WTC11 (cell line): ENCODE measurements around the gene GPR148. TPM values are rescaled to one million over a fixed set of nuclear protein-coding genes. Genes with fewer than 3 reads are reported as not detected.

Source experiments
- ATAC-seq: fragments of 200-7000 bp; cut with Tn5 transposase; 2 replicates; pipeline ENCODE4 v1.10.0; 2021; ENCODE audit warnings: mild to moderate bottlenecking, moderate library complexity
- CTCF ChIA-PET: fragments of 300-600 bp; sonication (Branson Sonifier 250); formaldehyde crosslinking; loops from one replicate; lab custom pipeline; 2021; ENCODE audit warnings: antibody characterized with exemption; lab: Charles Lee
- POLR2A ChIA-PET: fragments of 350-600 bp; sonication (Branson Sonifier 250); formaldehyde crosslinking; loops from one replicate; lab custom pipeline; 2021; ENCODE audit warnings: antibody characterized with exemption; lab: Charles Lee
- DNase-seq: peaks from one replicate; pipeline ENCODE4 v3.0.0; 2021; ENCODE audit warnings: low spot score
- H3K27ac Mint-ChIP-seq: 2 replicates; pipeline ENCODE4 v1.8.0; 2021; ENCODE audit warnings: mixed read lengths
- H3K27me3 Mint-ChIP-seq: 2 replicates; pipeline ENCODE4 v1.8.0; 2021; ENCODE audit warnings: low read depth, mild to moderate bottlenecking, moderate library complexity, mixed read lengths
- H3K36me3 Mint-ChIP-seq: 2 replicates; pipeline ENCODE4 v1.8.0; 2021; ENCODE audit warnings: mixed read lengths
- H3K4me1 Mint-ChIP-seq: 2 replicates; pipeline ENCODE4 v1.8.0; 2022; ENCODE audit warnings: mixed read lengths
- H3K4me3 Mint-ChIP-seq: 2 replicates; pipeline ENCODE4 v1.8.0; 2021; ENCODE audit warnings: mild to moderate bottlenecking, moderate library complexity, mixed read lengths
- H3K9me3 Mint-ChIP-seq: 2 replicates; pipeline ENCODE4 v1.8.0; 2021; ENCODE audit warnings: mixed read lengths
- JUN ChIP-seq: sonication (generic); formaldehyde crosslinking; IDR thresholded peaks from 2 replicates; pipeline ENCODE4 v1.8.0; 2023; ENCODE audit warnings: mild to moderate bottlenecking, missing genetic modification reagents
- MLX ChIP-seq: sonication (generic); formaldehyde crosslinking; IDR thresholded peaks from 2 replicates; pipeline ENCODE4 v1.8.1; 2023; ENCODE audit warnings: mild to moderate bottlenecking, missing genetic modification reagents, moderate library complexity
- MXD4 ChIP-seq: fragments of 250-450 bp; sonication (Bioruptor Pico); IDR thresholded peaks from 2 replicates; pipeline ENCODE4 v1.8.0; 2021; ENCODE audit warnings: mild to moderate bottlenecking, moderate library complexity, borderline replicate concordance
- NFATC4 ChIP-seq: fragments of 250-450 bp; sonication (Bioruptor Pico); IDR thresholded peaks from 2 replicates; pipeline ENCODE4 v1.9.0; 2021; ENCODE audit warnings: mild to moderate bottlenecking
- PRDM15 ChIP-seq: sonication (generic); formaldehyde crosslinking; IDR thresholded peaks from 2 replicates; pipeline ENCODE4 v1.8.0; 2022; ENCODE audit warnings: missing genetic modification reagents
- SMAD3 ChIP-seq: sonication (generic); formaldehyde crosslinking; IDR thresholded peaks from 2 replicates; pipeline ENCODE4 v1.8.0; 2022; ENCODE audit warnings: missing genetic modification reagents, mild to moderate bottlenecking, borderline replicate concordance
- TCF7 ChIP-seq: sonication (generic); formaldehyde crosslinking; IDR thresholded peaks from 2 replicates; pipeline ENCODE4 v1.8.0; 2022; ENCODE audit warnings: mild to moderate bottlenecking, low read depth, missing genetic modification reagents, moderate library complexity
- USF2 ChIP-seq: sonication (generic); formaldehyde crosslinking; IDR thresholded peaks from 2 replicates; pipeline ENCODE4 v1.8.1; 2023; ENCODE audit warnings: mild to moderate bottlenecking, missing genetic modification reagents, moderate library complexity
- ZNF281 ChIP-seq: sonication (generic); formaldehyde crosslinking; IDR thresholded peaks from 2 replicates; pipeline ENCODE4 v1.8.0; 2023; ENCODE audit warnings: mild to moderate bottlenecking, missing genetic modification reagents
- total RNA-seq: library from RNA; stranded (reverse); gene quantifications from 3 replicates; pipeline ENCODE4 v1.2.3, GENCODE V29; 2021

The GPR148 gene
- total RNA-seq, 1 experiment from 2014 or later, result not detected

GRCh38 chr2:130756874-130757668, 28.2 kb downstream of the GPR148 start:
- H3K27ac Mint-ChIP-seq, result no peak overlapping the region
- ChIA-PET POLR2A (interaction anchor here (1.2 kb wide), 1 partner anchor 29 kb away, joined by 3 read pairs; no protein-coding TSS in a partner anchor), CTCF (interaction anchor here (0.9 to 1.4 kb wide), 4 partner anchors 10 to 260 kb away, joined by 3 to 5 read pairs (median 4); no protein-coding TSS in a partner anchor)
- peak overlapping the region; percentile 68 for H3K4me3 Mint-ChIP-seq
- H3K27me3 Mint-ChIP-seq, result peaks cover 44% of the 10 kb centered on the region
- DNase-seq, result no peak
- TF ChIP-seq MXD4 (CRISPR knock-in tag) (no peak), TCF7 (CRISPR knock-in tag) (no peak), PRDM15 (CRISPR knock-in tag) (no peak), ZNF281 (CRISPR knock-in tag) (no peak), NFATC4 (CRISPR knock-in tag) (no peak), JUN (no peak), MLX (CRISPR knock-in tag) (no peak), USF2 (CRISPR knock-in tag) (no peak)
- TF ChIP-seq, all 79 proteins: peak for 0
- peak; percentile 3; the same call in 1 of the 2 replicates for ATAC-seq
- H3K36me3 Mint-ChIP-seq, result no peaks in the 10 kb centered on the region
- peaks cover 14% of the 10 kb centered on the region for H3K4me1 Mint-ChIP-seq
- H3K9me3 Mint-ChIP-seq, result no peaks in the 10 kb centered on the region

GRCh38 chr2:130759906-130760753, 31.3 kb downstream of the GPR148 start:
- TF ChIP-seq SMAD3, result no peak
- ATAC-seq (no peak), DNase-seq (no peak)
- H3K9me3 Mint-ChIP-seq, result no peaks in the 10 kb centered on the region
- H3K27ac Mint-ChIP-seq, result no peak overlapping the region
- peaks cover 10% of the 10 kb centered on the region for H3K4me1 Mint-ChIP-seq
- POLR2A ChIA-PET, result no interaction called here
- CTCF ChIA-PET, result interaction anchor here (1.1 kb wide), 1 partner anchor 37 kb away, joined by 6 read pairs; no protein-coding TSS in a partner anchor
- H3K36me3 Mint-ChIP-seq, result no peaks in the 10 kb centered on the region
- H3K4me3 Mint-ChIP-seq, result no peak overlapping the region
- H3K27me3 Mint-ChIP-seq, result peaks cover 27% of the 10 kb centered on the region
